HepG2 (cell line): ENCODE results near the gene TMCC2. TPM values are rescaled to one million over a fixed set of nuclear protein-coding genes. Genes with fewer than 3 reads are reported as not detected.
A peak's percentile ranks its signal among the peaks of the same experiment; 100 is the strongest.

Experiments
- ATAC-seq: fragments of 200-7000 bp; cut with Tn5 transposase; 3 replicates; pipeline ENCODE4 v1.9.1; 2020; ENCODE audit warnings: mild to moderate bottlenecking, moderate library complexity
- BruUV-seq: library from RNA; stranded (reverse); fragments of 400-500 nt; replicated peaks from 2 replicates; lab custom pipeline; 2021; lab: Mats Ljungman, UMichigan
- CTCF ChIA-PET: fragments of 300-600 bp; formaldehyde crosslinking; extraction: SDS; loops from one replicate; lab custom pipeline; 2021; ENCODE audit warnings: low total read pairs, inconsistent platforms, low intra/inter-chr PET ratio; lab: Yijun Ruan, JAX
- POLR2A ChIA-PET: fragments of 350-600 bp; sonication (Branson Sonifier 250); formaldehyde crosslinking; loops from one replicate; lab custom pipeline; 2020; ENCODE audit warnings: antibody characterized with exemption, inconsistent platforms; lab: Yijun Ruan, JAX
- DNase-seq: peaks from one replicate; pipeline ENCODE4 v3.0.0-alpha.2; 2015; ENCODE audit warnings: low spot score
- FAIRE-seq: peaks from 3 replicates; lab custom pipeline; 2011; peaks lifted over from hg19 to GRCh38; lab: Jason Lieb, UNC
- H2AFZ ChIP-seq: one replicate; pipeline ENCODE4 v1.6.1; 2011; ENCODE audit warnings: low read length, inconsistent platforms
- H3K27ac ChIP-seq: fragments of 300-600 bp; 3 replicates; pipeline ENCODE4 v1.8.0; 2011; ENCODE audit warnings: mixed run types, mild to moderate bottlenecking, mixed read lengths, low read length, inconsistent platforms; ENCODE audit not compliant: insufficient read depth; ENCODE audit errors: extremely low read length
- H3K27me3 ChIP-seq, 2 experiments: fragments of 200-600 bp in 1 of 2; 2 replicates in 1 of 2; 3 replicates in 1 of 2; pipeline versions ENCODE4 v1.6.0 to v1.8.0; 2011; ENCODE audit warnings: low read length in 2 of 2, mild to moderate bottlenecking in 2 of 2, moderate library complexity in 2 of 2, inconsistent platforms in 1 of 2; ENCODE audit not compliant: insufficient read depth in 2 of 2, control insufficient read depth in 1 of 2
- H3K36me3 ChIP-seq, 2 experiments: fragments of 200-600 bp in 1 of 2; replicated peaks in 1 of 2; 2 replicates in 1 of 2; 3 replicates in 1 of 2; pipeline versions ENCODE4 v1.5.1 to v1.8.0; 2011; ENCODE audit warnings: low read length in 2 of 2, inconsistent platforms in 1 of 2; ENCODE audit not compliant: insufficient read depth in 2 of 2, control insufficient read depth in 1 of 2
- H3K4me1 ChIP-seq: 2 replicates; pipeline ENCODE4 v1.5.1; 2012; ENCODE audit warnings: low read length, inconsistent platforms; ENCODE audit not compliant: insufficient read depth
- H3K4me2 ChIP-seq: 2 replicates; pipeline ENCODE4 v1.6.0; 2011; ENCODE audit warnings: low read depth, low read length, inconsistent platforms
- H3K4me3 ChIP-seq, 3 experiments: fragments of 200-600 bp in 1 of 3; sonication (generic), shearing (Covaris generic) in 1 of 3; replicated peaks in 1 of 3; 2 replicates each; pipeline ENCODE4 v1.5.1; 2011 to 2016; ENCODE audit warnings: low read length in 3 of 3, inconsistent platforms in 2 of 3, low read depth in 2 of 3, mild to moderate bottlenecking in 2 of 3, control low read depth in 1 of 3, mixed read lengths in 1 of 3; ENCODE audit not compliant: insufficient read depth in 1 of 3
- H3K79me2 ChIP-seq: one replicate; pipeline ENCODE4 v1.6.1; 2011; ENCODE audit warnings: low read length, inconsistent platforms; ENCODE audit not compliant: insufficient read depth
- H3K9ac ChIP-seq: 2 replicates; pipeline ENCODE4 v1.6.0; 2011; ENCODE audit warnings: mild to moderate bottlenecking, low read depth, low read length, inconsistent platforms; ENCODE audit not compliant: insufficient read depth
- H3K9me3 ChIP-seq: 2 replicates; pipeline ENCODE4 v1.5.1; 2012; ENCODE audit warnings: mild to moderate bottlenecking, low read length
- H4K20me1 ChIP-seq: 2 replicates; pipeline ENCODE4 v1.6.0; 2011; ENCODE audit warnings: inconsistent platforms, mild to moderate bottlenecking, low read length, moderate library complexity; ENCODE audit not compliant: insufficient read depth
- ARID2 ChIP-seq: sonication (generic); formaldehyde crosslinking; IDR thresholded peaks from 2 replicates; pipeline ENCODE4 v1.8.1; 2022; ENCODE audit warnings: mild to moderate bottlenecking, missing genetic modification reagents, borderline replicate concordance
- ATF6 ChIP-seq: sonication (generic); formaldehyde crosslinking; conservative IDR thresholded peaks from 2 replicates; pipeline ENCODE4 v1.4.0; 2020; ENCODE audit warnings: missing genetic modification reagents
- FOXA1 ChIP-seq, 2 experiments: fragments of 450-650 bp in 1 of 2; sonication (generic) in 1 of 2; formaldehyde crosslinking in 1 of 2; IDR thresholded peaks; 2 replicates each; pipeline versions ENCODE4 v1.4.0 to v1.6.1; 2016 to 2020; ENCODE audit warnings: missing genetic modification reagents in 1 of 2
- FOXA3 ChIP-seq: IDR thresholded peaks from 2 replicates; pipeline ENCODE4 v1.6.1; 2016; ENCODE audit warnings: missing genetic modification reagents, missing compliant biosample characterization
- FOXK1 ChIP-seq: sonication (generic); formaldehyde crosslinking; IDR thresholded peaks from 2 replicates; pipeline ENCODE4 v1.4.0; 2020; ENCODE audit warnings: low read depth, missing genetic modification reagents, borderline replicate concordance
- GATAD1 ChIP-seq: IDR thresholded peaks from 2 replicates; pipeline ENCODE4 v1.6.1; 2016; ENCODE audit warnings: missing genetic modification reagents, missing compliant biosample characterization
- NFIB ChIP-seq: sonication (generic); formaldehyde crosslinking; IDR thresholded peaks from 2 replicates; pipeline ENCODE4 v1.9.0; 2021; ENCODE audit warnings: missing genetic modification reagents, mild to moderate bottlenecking, borderline replicate concordance
- NRL ChIP-seq: sonication (generic); formaldehyde crosslinking; IDR thresholded peaks from 2 replicates; pipeline ENCODE4 v1.5.0; 2020; ENCODE audit warnings: missing genetic modification reagents, mild to moderate bottlenecking, moderate library complexity, borderline replicate concordance
- REPIN1 ChIP-seq: sonication (generic); formaldehyde crosslinking; IDR thresholded peaks from 2 replicates; pipeline ENCODE4 v1.8.0; 2022; ENCODE audit warnings: missing genetic modification reagents, low read depth, mild to moderate bottlenecking, borderline replicate concordance
- RFXAP ChIP-seq: sonication (generic); formaldehyde crosslinking; IDR thresholded peaks from 2 replicates; pipeline ENCODE4 v1.4.0; 2020; ENCODE audit warnings: missing genetic modification reagents, borderline replicate concordance
- SAP130 ChIP-seq: IDR thresholded peaks from 2 replicates; pipeline ENCODE4 v1.6.1; 2016; ENCODE audit warnings: low read depth
- SOX5 ChIP-seq: IDR thresholded peaks from 2 replicates; pipeline ENCODE4 v1.6.1; 2016; ENCODE audit warnings: borderline replicate concordance
- SOX6 ChIP-seq, 2 experiments: fragments of 450-650 bp in 1 of 2; sonication (generic) in 1 of 2; formaldehyde crosslinking in 1 of 2; IDR thresholded peaks; 2 replicates each; pipeline versions ENCODE4 v1.4.0 to v1.6.1; 2017 to 2020; ENCODE audit warnings: antibody characterized with exemption in 1 of 2, mild to moderate bottlenecking in 1 of 2, missing genetic modification reagents in 1 of 2
- THYN1 ChIP-seq: sonication (generic); formaldehyde crosslinking; IDR thresholded peaks from 2 replicates; pipeline ENCODE4 v1.8.1; 2023; ENCODE audit warnings: low read depth, mild to moderate bottlenecking, moderate library complexity, missing genetic modification reagents, borderline replicate concordance
- TOPORS ChIP-seq: sonication (generic); formaldehyde crosslinking; IDR thresholded peaks from 2 replicates; pipeline ENCODE4 v1.8.0; 2023; ENCODE audit warnings: mild to moderate bottlenecking, missing genetic modification reagents
- ZBTB3 ChIP-seq: sonication (generic); formaldehyde crosslinking; IDR thresholded peaks from 2 replicates; pipeline ENCODE4 v1.4.0; 2020; ENCODE audit warnings: low read depth, mild to moderate bottlenecking, moderate library complexity, missing genetic modification reagents, borderline replicate concordance
- ZFX ChIP-seq: sonication (generic); formaldehyde crosslinking; IDR thresholded peaks from 2 replicates; pipeline ENCODE4 v1.4.0; 2020; ENCODE audit warnings: mild to moderate bottlenecking, low read depth, missing genetic modification reagents, moderate library complexity
- ZKSCAN1 ChIP-seq: fragments of 150-350 bp; IDR thresholded peaks from 2 replicates; pipeline ENCODE4 v1.6.1; 2014; ENCODE audit warnings: low read length
- ZNF367 ChIP-seq: sonication (generic); formaldehyde crosslinking; IDR thresholded peaks from 2 replicates; pipeline ENCODE4 v1.4.0; 2020; ENCODE audit warnings: missing genetic modification reagents, borderline replicate concordance
- ZNF629 ChIP-seq: sonication (generic); formaldehyde crosslinking; conservative IDR thresholded peaks from 2 replicates; pipeline ENCODE4 v1.5.0; 2020; ENCODE audit warnings: missing genetic modification reagents
- ZNF784 ChIP-seq: sonication (generic); formaldehyde crosslinking; IDR thresholded peaks from 2 replicates; pipeline ENCODE4 v1.5.1; 2020; ENCODE audit warnings: missing genetic modification reagents, mild to moderate bottlenecking, borderline replicate concordance
- WGBS: methylation state at CpG from one replicate; pipeline ENCODE4 v1.1.6; 2017; ENCODE audit warnings: low lambda C conversion rate; 5-methylcytosine and 5-hydroxymethylcytosine counted together
- in situ Hi-C: cut with HindIII; loops from 2 replicates; pipeline ENCODE4 v1.10.0; 2017; ENCODE audit warnings: low pct_unique_long_range_greater_than_20kb; ENCODE audit not compliant: extremely low pct_ligation_motif_present
- intact Hi-C: fragments of 100-400 bp; cut with micrococcal nuclease; formaldehyde crosslinking; loops from one replicate; pipeline ENCODE4 v1.10.0; 2022; ENCODE audit not compliant: unreplicated experiment
- polyA plus RNA-seq, 8 experiments: library from polyadenylated mRNA; depleted of rRNA in 3 of 8; stranded (reverse) in 7 of 8; unstranded in 1 of 8; fragments of >200 nt; fragmentation: Illumina TruSeq in 4 of 8; extraction: Trizol in 4 of 8; gene quantifications; 2 replicates each; pipeline versions ENCODE4 v1.2.1 to v1.2.3, GENCODE V29; 2011 to 2016; ENCODE audit warnings: low read depth in 4 of 8, missing spikeins in 1 of 8, mixed read lengths in 1 of 8; ENCODE audit not compliant: insufficient read depth in 1 of 8
- total RNA-seq, 5 experiments: library from RNA; depleted of rRNA; stranded (reverse); fragments of >200 nt; fragmentation: Illumina TruSeq; extraction: Trizol; gene quantifications; 2 replicates each; pipeline ENCODE4 v1.2.3, GENCODE V29; 2016; ENCODE audit warnings: low read depth in 1 of 5

Gene TMCC2
- total and polyA plus RNA-seq, 2 of the 13 experiments (the other 11 are each of a cell fraction or from before 2014, with no cell fraction given) = 0.12 to 0.24 TPM

GRCh38 chr1:205270764-205271163 lies 43.0 kb downstream of the TMCC2 start:
- Histone ChIP-seq H3K36me3 (no peaks in the 10 kb centered on the region), H3K79me2 (no peaks in the 10 kb centered on the region), H3K27ac (no peak overlapping the region), H3K4me3 (no peak overlapping the region), H3K4me1 (peaks cover 32% of the 10 kb centered on the region), H2AFZ (no peak overlapping the region), H3K9me3 (no peaks in the 10 kb centered on the region), H3K4me2 (0 out of 2 replicates have a peak overlapping the region, but pooled peaks have one; percentile 15), H3K9ac (no peak overlapping the region), H4K20me1 (no peaks in the 10 kb centered on the region), H3K27me3 (peaks cover 5 to 30% of the 10 kb centered on the region in 2 experiments)
- in situ Hi-C loops = loop anchor here (5.0 kb wide), 1 partner anchor 52 kb away; the partner anchor contains the start of gene NUAK2
- no peak for FAIRE-seq
- 18% methylated on average over 8 of the region's 8 CpGs for WGBS
- CTCF ChIA-PET = interaction anchor here (0.7 to 5.5 kb wide), 2 partner anchors 53 to 65 kb away, joined by 3 to 150 read pairs; partner anchors contain the start of gene NUAK2
- intact Hi-C loops = no loop called here
- no TSS peak for BruUV-seq
- POLR2A ChIA-PET = interaction anchor here (0.7 to 1.7 kb wide), 3 partner anchors 31 to 60 kb away, joined by 3 to 8 read pairs (median 3); partner anchors contain the start of gene DSTYK
- ATAC-seq = peak; percentile 7
- peak; percentile 65 for DNase-seq
- TF ChIP-seq ZNF629 (peak; percentile 74), ZBTB3 (no peak), ZKSCAN1 (no peak), RFXAP (no peak), FOXA3 (peak; percentile 28; the same call in 1 of the 2 replicates), ARID2 (no peak), FOXA1 (IDR thresholded peaks at IDR 0.05) (no peak), FOXA1 (CRISPR knock-in tag; IDR thresholded peaks at IDR 0.05) (0 out of 2 replicates have a peak, but pooled peaks have one; percentile 15), SOX5 (CRISPR knock-in tag) (peak; percentile 87; the same call in 1 of the 2 replicates), TOPORS (no peak), NRL (CRISPR knock-in tag) (no peak), GATAD1 (no peak), NFIB (no peak), THYN1 (CRISPR knock-in tag) (no peak), ZNF784 (CRISPR knock-in tag) (no peak), ATF6 (CRISPR knock-in tag) (no peak), FOXK1 (CRISPR knock-in tag) (no peak), REPIN1 (no peak), ZFX (CRISPR knock-in tag) (no peak), ZNF367 (no peak), SOX6 (IDR thresholded peaks at IDR 0.05) (no peak), SOX6 (CRISPR knock-in tag; IDR thresholded peaks at IDR 0.05) (peak; percentile 64; the same call in 1 of the 2 replicates), SAP130 (0 out of 2 replicates have a peak, but pooled peaks have one; percentile 20)
